H9 (cell line): Measurements from ENCODE around the gene HOXA7. TPM values are rescaled to one million over a fixed set of nuclear protein-coding genes. Genes with fewer than 3 reads are reported as not detected.

Experiments used
- DNase-seq: peaks from one replicate; pipeline ENCODE4 v3.0.0-alpha.2; 2017
- H2AFZ ChIP-seq: one replicate; pipeline ENCODE4 v1.6.1; 2013; ENCODE audit warnings: mild to moderate bottlenecking, low read length, control low read depth, moderate library complexity
- H2AK5ac ChIP-seq: 2 replicates; pipeline ENCODE4 v1.6.1; 2013; ENCODE audit warnings: low read length, control low read depth, mixed read lengths; ENCODE audit not compliant: insufficient read length
- H2BK120ac ChIP-seq: one replicate; pipeline ENCODE4 v1.6.1; 2013; ENCODE audit warnings: low read depth, mild to moderate bottlenecking, low read length, control low read depth, inconsistent platforms; ENCODE audit not compliant: poor library complexity, severe bottlenecking
- H2BK12ac ChIP-seq: 2 replicates; pipeline ENCODE4 v1.6.1; 2013; ENCODE audit warnings: low read length, control low read depth, mixed read lengths, low read depth; ENCODE audit not compliant: insufficient read length
- H2BK15ac ChIP-seq: 2 replicates; pipeline ENCODE4 v1.6.1; 2013; ENCODE audit warnings: low read depth, low read length, control low read depth
- H2BK20ac ChIP-seq: one replicate; pipeline ENCODE4 v1.6.1; 2013; ENCODE audit warnings: low read depth, mild to moderate bottlenecking, low read length, control low read depth, inconsistent platforms; ENCODE audit not compliant: poor library complexity, severe bottlenecking
- H2BK5ac ChIP-seq: 2 replicates; pipeline ENCODE4 v1.6.1; 2013; ENCODE audit warnings: low read length, control low read depth, mixed read lengths; ENCODE audit not compliant: insufficient read length
- H3K14ac ChIP-seq: 2 replicates; pipeline ENCODE4 v1.6.1; 2013; ENCODE audit warnings: low read length, control low read depth; ENCODE audit not compliant: insufficient read depth
- H3K18ac ChIP-seq: 2 replicates; pipeline ENCODE4 v1.6.1; 2013; ENCODE audit warnings: low read depth, mild to moderate bottlenecking, mixed read lengths, low read length, control low read depth; ENCODE audit not compliant: insufficient read length
- H3K23ac ChIP-seq: 2 replicates; pipeline ENCODE4 v1.6.1; 2013; ENCODE audit warnings: low read length, control low read depth, mixed read lengths, low read depth; ENCODE audit not compliant: insufficient read length
- H3K23me2 ChIP-seq: 2 replicates; pipeline ENCODE4 v1.6.1; 2013; ENCODE audit warnings: low read depth, mild to moderate bottlenecking, mixed read lengths, low read length, control low read depth; ENCODE audit not compliant: insufficient read length, poor library complexity, severe bottlenecking
- H3K27ac ChIP-seq: 2 replicates; pipeline ENCODE4 v1.5.1; 2013; ENCODE audit warnings: low read length, control low read depth, mixed read lengths, low read depth; ENCODE audit not compliant: insufficient read length
- H3K27me3 ChIP-seq: 2 replicates; pipeline ENCODE4 v1.6.1; 2013; ENCODE audit warnings: low read length, control low read depth, inconsistent platforms; ENCODE audit not compliant: insufficient read depth
- H3K4ac ChIP-seq: 2 replicates; pipeline ENCODE4 v1.6.1; 2013; ENCODE audit warnings: low read depth, mild to moderate bottlenecking, control low read depth, inconsistent platforms, low read length, moderate library complexity
- H3K4me1 ChIP-seq: 2 replicates; pipeline ENCODE4 v1.6.1; 2013; ENCODE audit warnings: low read length, control low read depth, inconsistent platforms; ENCODE audit not compliant: insufficient read depth
- H3K4me2 ChIP-seq: 2 replicates; pipeline ENCODE4 v1.6.1; 2013; ENCODE audit warnings: low read length, control low read depth, mixed read lengths; ENCODE audit not compliant: insufficient read length, insufficient read depth
- H3K56ac ChIP-seq: 2 replicates; pipeline ENCODE4 v1.6.1; 2013; ENCODE audit warnings: low read depth, mild to moderate bottlenecking, mixed read lengths, low read length, control low read depth; ENCODE audit not compliant: insufficient read length
- H3K79me1 ChIP-seq: 2 replicates; pipeline ENCODE4 v1.6.1; 2013; ENCODE audit warnings: low read depth, mild to moderate bottlenecking, moderate library complexity, low read length, control low read depth, inconsistent platforms; ENCODE audit not compliant: insufficient read depth, poor library complexity, severe bottlenecking
- H3K79me2 ChIP-seq: 2 replicates; pipeline ENCODE4 v1.6.1; 2013; ENCODE audit warnings: low read length, control low read depth, inconsistent platforms; ENCODE audit not compliant: insufficient read depth
- H3K9ac ChIP-seq: 2 replicates; pipeline ENCODE4 v1.6.1; 2013; ENCODE audit warnings: low read length, control low read depth, mixed read lengths; ENCODE audit not compliant: insufficient read length; ENCODE audit errors: extremely low read depth
- H3K9me3 ChIP-seq: one replicate; pipeline ENCODE4 v1.6.1; 2013; ENCODE audit warnings: low read depth, low read length, inconsistent platforms; ENCODE audit not compliant: control insufficient read depth
- H3T11ph ChIP-seq: one replicate; pipeline ENCODE4 v1.6.1; 2013; ENCODE audit warnings: mild to moderate bottlenecking, low read length, control low read depth, inconsistent platforms
- H4K20me1 ChIP-seq: one replicate; pipeline ENCODE4 v1.6.1; 2013; ENCODE audit not compliant: control insufficient read depth, insufficient read length, insufficient read depth
- H4K5ac ChIP-seq: 2 replicates; pipeline ENCODE4 v1.6.1; 2013; ENCODE audit warnings: low read depth, mild to moderate bottlenecking, mixed read lengths, low read length, control low read depth; ENCODE audit not compliant: insufficient read length
- H4K8ac ChIP-seq: replicated peaks from 2 replicates; pipeline ENCODE4 v1.6.1; 2013; ENCODE audit warnings: low read length, control low read depth, mixed read lengths, low read depth; ENCODE audit not compliant: insufficient read length
- H4K91ac ChIP-seq: 2 replicates; pipeline ENCODE4 v1.6.1; 2013; ENCODE audit warnings: low read depth, mild to moderate bottlenecking, moderate library complexity, mixed read lengths, low read length, control low read depth; ENCODE audit not compliant: insufficient read length
- H3K27ac Mint-ChIP-seq, 3 experiments: 2 replicates in 2 of 3; 3 replicates in 1 of 3; pipeline ENCODE4 v1.8.0; 2020 to 2021; ENCODE audit warnings: mixed read lengths in 3 of 3, mild to moderate bottlenecking in 1 of 3, moderate library complexity in 1 of 3
- H3K27me3 Mint-ChIP-seq: 2 replicates; pipeline ENCODE4 v1.8.0; 2021; ENCODE audit warnings: low read depth, mild to moderate bottlenecking, moderate library complexity, mixed read lengths
- H3K36me3 Mint-ChIP-seq, 3 experiments: 2 replicates in 2 of 3; 3 replicates in 1 of 3; pipeline ENCODE4 v1.8.0; 2020 to 2021; ENCODE audit warnings: low read depth in 3 of 3, mixed read lengths in 3 of 3; ENCODE audit not compliant: insufficient read depth in 1 of 3
- H3K4me1 Mint-ChIP-seq, 2 experiments: 2 replicates each; pipeline ENCODE4 v1.8.0; 2020; ENCODE audit warnings: mixed read lengths in 2 of 2
- H3K4me3 Mint-ChIP-seq, 2 experiments: 2 replicates in 1 of 2; 3 replicates in 1 of 2; pipeline ENCODE4 v1.8.0; 2020 to 2021; ENCODE audit warnings: mild to moderate bottlenecking in 2 of 2, mixed read lengths in 2 of 2, moderate library complexity in 1 of 2
- H3K9me3 Mint-ChIP-seq, 2 experiments: 2 replicates in 1 of 2; 3 replicates in 1 of 2; pipeline ENCODE4 v1.8.0; 2020; ENCODE audit warnings: mild to moderate bottlenecking in 2 of 2, mixed read lengths in 2 of 2, moderate library complexity in 1 of 2
- WGBS: extraction: QIAGEN DNeasy Blood & Tissue Kit; methylation state at CpG from one replicate; pipeline ENCODE4 v1.1.7; 2013; ENCODE audit warnings: missing lambda C conversion rate, low lambda C conversion rate, mixed read lengths; ENCODE audit not compliant: insufficient read length; ENCODE audit errors: extremely low coverage; 5-methylcytosine and 5-hydroxymethylcytosine counted together
- total RNA-seq: library from RNA; stranded (reverse); gene quantifications from 2 replicates; pipeline ENCODE4 v1.2.1, GENCODE V29; 2021
- TF ChIP-seq, protein P1 (sequence below): fragments of 200-600 bp; sonication (generic); conservative IDR thresholded peaks from 3 replicates; pipeline ENCODE4 v1.8.0; 2021; ENCODE audit warnings: antibody characterized with exemption, mild to moderate bottlenecking

Gene HOXA7
- total RNA-seq, 1 experiment from 2014 or later, result not detected

DNA sequence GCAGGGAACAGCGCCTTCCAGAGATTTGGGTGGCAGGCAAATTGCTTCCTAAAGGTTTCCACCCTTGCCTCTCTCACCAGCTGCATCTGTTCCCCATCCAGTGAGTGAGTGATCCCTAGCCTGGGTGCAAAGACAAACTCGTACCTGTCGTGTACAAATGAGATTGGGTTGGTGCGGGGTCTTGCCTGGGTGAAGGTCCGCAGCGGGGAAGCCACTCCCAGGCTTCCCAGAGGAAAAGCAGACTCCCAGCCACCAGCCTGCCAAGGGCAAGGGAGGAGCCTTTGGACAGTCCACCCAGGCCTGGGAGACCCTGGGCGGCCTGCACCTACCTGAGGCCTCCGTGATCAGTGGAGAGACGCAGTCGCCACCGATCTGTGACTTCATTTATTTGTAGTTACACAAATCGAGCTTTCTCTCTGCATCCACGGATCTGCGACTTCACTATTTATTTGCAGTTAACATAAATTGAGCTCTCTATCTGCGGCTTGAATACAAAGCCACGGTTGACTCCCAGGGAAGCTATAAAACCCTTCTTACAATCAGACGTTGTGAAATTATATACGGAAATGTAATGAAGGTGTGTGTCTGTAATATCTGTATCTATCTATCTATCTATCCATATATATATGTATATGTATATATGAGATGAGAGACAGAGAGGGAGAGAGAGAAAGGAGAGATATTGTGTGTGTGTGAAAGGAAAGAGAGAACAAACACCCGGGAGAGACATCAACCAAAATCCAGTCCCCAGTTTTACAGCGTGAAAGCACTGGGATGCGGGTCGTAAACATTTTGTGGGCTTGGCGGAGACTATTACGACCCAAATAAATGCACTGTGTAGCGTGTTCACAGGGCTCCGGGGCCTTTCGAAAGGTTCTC is 3.0 kb upstream of the HOXA7 start:
- Mint-ChIP-seq H3K27me3 (peaks cover 98% of the 10 kb centered on the region), H3K4me3 (no peak overlapping the region; a peak in 1 of 5 replicates), H3K27ac (no peak overlapping the region), H3K4me1 (peaks cover 3 to 16% of the 10 kb centered on the region in 2 experiments), H3K36me3 (peaks cover 0 to 4% (median 0%) of the 10 kb centered on the region in 3 experiments; a peak in 3 of 7 replicates), H3K9me3 (peaks cover 15 to 18% of the 10 kb centered on the region in 2 experiments)
- Histone ChIP-seq H2BK15ac (no peak overlapping the region), H2BK12ac (no peak overlapping the region), H3K27ac (no peak overlapping the region), H3K56ac (no peak overlapping the region), H3K4ac (no peak overlapping the region), H4K8ac (no peak overlapping the region), H4K91ac (no peak overlapping the region), H2AFZ (no peak overlapping the region), H3T11ph (no peak overlapping the region), H3K4me2 (no peak overlapping the region), H2BK120ac (no peak overlapping the region), H4K20me1 (no peaks in the 10 kb centered on the region), H3K23me2 (no peaks in the 10 kb centered on the region), H2BK5ac (no peak overlapping the region), H3K23ac (no peak overlapping the region), H4K5ac (no peak overlapping the region), H3K14ac (no peak overlapping the region), H3K79me1 (no peaks in the 10 kb centered on the region), H2BK20ac (no peak overlapping the region), H3K18ac (no peak overlapping the region), H3K4me1 (no peaks in the 10 kb centered on the region), H3K9me3 (no peaks in the 10 kb centered on the region), H3K9ac (no peak overlapping the region), H3K27me3 (peaks cover 97% of the 10 kb centered on the region), H3K79me2 (no peaks in the 10 kb centered on the region), H2AK5ac (no peak overlapping the region)
- TF ChIP-seq, protein P1, sequence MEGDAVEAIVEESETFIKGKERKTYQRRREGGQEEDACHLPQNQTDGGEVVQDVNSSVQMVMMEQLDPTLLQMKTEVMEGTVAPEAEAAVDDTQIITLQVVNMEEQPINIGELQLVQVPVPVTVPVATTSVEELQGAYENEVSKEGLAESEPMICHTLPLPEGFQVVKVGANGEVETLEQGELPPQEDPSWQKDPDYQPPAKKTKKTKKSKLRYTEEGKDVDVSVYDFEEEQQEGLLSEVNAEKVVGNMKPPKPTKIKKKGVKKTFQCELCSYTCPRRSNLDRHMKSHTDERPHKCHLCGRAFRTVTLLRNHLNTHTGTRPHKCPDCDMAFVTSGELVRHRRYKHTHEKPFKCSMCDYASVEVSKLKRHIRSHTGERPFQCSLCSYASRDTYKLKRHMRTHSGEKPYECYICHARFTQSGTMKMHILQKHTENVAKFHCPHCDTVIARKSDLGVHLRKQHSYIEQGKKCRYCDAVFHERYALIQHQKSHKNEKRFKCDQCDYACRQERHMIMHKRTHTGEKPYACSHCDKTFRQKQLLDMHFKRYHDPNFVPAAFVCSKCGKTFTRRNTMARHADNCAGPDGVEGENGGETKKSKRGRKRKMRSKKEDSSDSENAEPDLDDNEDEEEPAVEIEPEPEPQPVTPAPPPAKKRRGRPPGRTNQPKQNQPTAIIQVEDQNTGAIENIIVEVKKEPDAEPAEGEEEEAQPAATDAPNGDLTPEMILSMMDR, result no peak
- no CpG with 5 or more reads among the region's 27 CpGs for WGBS
- peak; percentile 25 for DNase-seq
